OCI-LY3 (cell line): ENCODE results near the gene ATP8A2.

Experiments used
- H2AFZ ChIP-seq: fragments of 200-600, 300-600 bp; shearing (Covaris generic); 2 replicates; pipeline ENCODE4 v1.6.0; 2014; ENCODE audit warnings: antibody characterized with exemption, low read depth, low read length
- H3K27ac ChIP-seq: fragments of 200-600, 300-600 bp; sonication (generic); 2 replicates; pipeline ENCODE4 v1.5.1; 2014; ENCODE audit warnings: mild to moderate bottlenecking, low read length, moderate library complexity, mixed read lengths
- H3K27me3 ChIP-seq: fragments of 200-600, 300-600 bp; sonication (generic); 2 replicates; pipeline ENCODE4 v1.6.1; 2014; ENCODE audit warnings: low read depth, low read length, mixed read lengths
- H3K36me3 ChIP-seq: fragments of 200-600, 300-600 bp; sonication (generic); replicated peaks from 2 replicates; pipeline ENCODE3; 2014; ENCODE audit warnings: low read depth, low read length, mixed read lengths
- H3K4me1 ChIP-seq: fragments of 300-600, 200-600 bp; sonication (generic); 2 replicates; pipeline ENCODE4 v1.6.1; 2014; ENCODE audit warnings: low read length, mixed read lengths
- H3K4me2 ChIP-seq: fragments of 200-600, 300-600 bp; sonication (generic); 2 replicates; pipeline ENCODE4 v1.6.1; 2014; ENCODE audit warnings: low read length, mixed read lengths
- H3K4me3 ChIP-seq: fragments of 300-600, 200-600 bp; sonication (generic); 2 replicates; pipeline ENCODE4 v1.5.1; 2014; ENCODE audit warnings: antibody characterized with exemption, mild to moderate bottlenecking, low read length, moderate library complexity
- H3K79me2 ChIP-seq: fragments of 300-600, 200-600 bp; shearing (Covaris generic); 2 replicates; pipeline ENCODE4 v1.6.1; 2014; ENCODE audit warnings: mild to moderate bottlenecking, low read length, mixed read lengths
- H3K9ac ChIP-seq: fragments of 300-600, 200-600 bp; shearing (Covaris generic); 2 replicates; pipeline ENCODE4 v1.6.0; 2014; ENCODE audit warnings: mild to moderate bottlenecking, low read length, moderate library complexity
- H3K9me3 ChIP-seq: fragments of 200-600, 300-600 bp; shearing (Covaris generic); 2 replicates; pipeline ENCODE4 v1.6.1; 2014; ENCODE audit warnings: low read length, mixed read lengths; ENCODE audit not compliant: insufficient read depth
- H4K20me1 ChIP-seq: fragments of 200-600, 300-600 bp; sonication (generic); 2 replicates; pipeline ENCODE4 v1.6.1; 2016; ENCODE audit warnings: low read length, mixed read lengths; ENCODE audit not compliant: insufficient read depth
- CTCF ChIP-seq: fragments of 200-600, 300-600 bp; sonication (generic); IDR thresholded peaks from 2 replicates; pipeline ENCODE4 v1.5.1; 2014; ENCODE audit warnings: antibody characterized with exemption, low read length, low read depth
- EZH2phosphoT487 ChIP-seq: fragments of 200-600 bp; shearing (Covaris generic); IDR thresholded peaks from 2 replicates; pipeline ENCODE4 v1.6.1; 2018; ENCODE audit warnings: antibody characterized with exemption, mixed run types, low read depth

Gene ATP8A2

GRCh38 chr13:25752957-25753551 is 381.3 kb downstream of the ATP8A2 start:
- TF ChIP-seq CTCF (no peak), EZH2phosphoT487 (no peak)
- Histone ChIP-seq H3K4me2 (no peak overlapping the region), H3K4me1 (peaks cover 12% of the 10 kb centered on the region), H3K9me3 (0 out of 2 replicates have a peak, but pooled peaks cover 3% of the 10 kb centered on the region), H3K79me2 (no peaks in the 10 kb centered on the region), H3K27ac (no peak overlapping the region), H4K20me1 (no peaks in the 10 kb centered on the region), H3K36me3 (peaks cover 3% of the 10 kb centered on the region), H3K27me3 (0 out of 2 replicates have a peak, but pooled peaks cover 3% of the 10 kb centered on the region), H3K4me3 (no peak overlapping the region), H3K9ac (no peak overlapping the region), H2AFZ (no peak overlapping the region)

- Histone ChIP-seq H3K9ac (no peak overlapping the region), H3K4me3 (no peak overlapping the region), H3K79me2 (no peaks in the 10 kb centered on the region), H3K36me3 (peaks cover 3% of the 10 kb centered on the region), H3K4me1 (peaks cover 12% of the 10 kb centered on the region), H3K4me2 (no peak overlapping the region), H4K20me1 (no peaks in the 10 kb centered on the region), H2AFZ (no peak overlapping the region), H3K9me3 (0 out of 2 replicates have a peak, but pooled peaks cover 3% of the 10 kb centered on the region), H3K27ac (no peak overlapping the region), H3K27me3 (0 out of 2 replicates have a peak, but pooled peaks cover 3% of the 10 kb centered on the region)
- TF ChIP-seq CTCF (no peak), EZH2phosphoT487 (no peak)
Measured at GRCh38 chr13:25753976-25754375, 382.2 kb downstream of the ATP8A2 start.

DNA sequence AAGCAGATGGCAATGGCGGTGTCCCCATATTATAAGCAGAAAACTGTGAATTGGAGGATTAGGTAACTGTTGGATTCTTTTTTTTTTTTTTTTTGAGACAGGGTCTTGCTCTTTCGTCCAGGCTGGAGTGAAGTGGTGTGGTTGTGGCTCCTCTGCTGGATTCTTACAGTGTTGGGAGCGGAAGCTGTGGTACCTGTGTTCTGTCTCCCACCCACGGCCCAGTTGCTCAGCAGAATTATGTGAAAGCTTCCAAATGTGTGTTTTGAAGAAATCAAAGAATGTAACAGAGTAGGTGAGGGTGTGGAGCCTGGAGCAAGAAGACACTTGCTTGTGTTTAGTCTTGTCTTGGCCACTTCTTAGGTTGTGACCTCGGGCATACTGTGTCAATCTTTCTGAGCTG is 384.5 kb downstream of the ATP8A2 start:
- no peak for TF ChIP-seq CTCF
- no peak for TF ChIP-seq EZH2phosphoT487
- Histone ChIP-seq H2AFZ (no peak overlapping the region), H3K79me2 (no peaks in the 10 kb centered on the region), H3K9me3 (no peaks in the 10 kb centered on the region), H3K27me3 (0 out of 2 replicates have a peak, but pooled peaks cover 3% of the 10 kb centered on the region), H3K27ac (no peak overlapping the region), H4K20me1 (no peaks in the 10 kb centered on the region), H3K4me3 (no peak overlapping the region), H3K36me3 (no peaks in the 10 kb centered on the region), H3K4me1 (no peaks in the 10 kb centered on the region), H3K4me2 (no peak overlapping the region), H3K9ac (no peak overlapping the region)

DNA sequence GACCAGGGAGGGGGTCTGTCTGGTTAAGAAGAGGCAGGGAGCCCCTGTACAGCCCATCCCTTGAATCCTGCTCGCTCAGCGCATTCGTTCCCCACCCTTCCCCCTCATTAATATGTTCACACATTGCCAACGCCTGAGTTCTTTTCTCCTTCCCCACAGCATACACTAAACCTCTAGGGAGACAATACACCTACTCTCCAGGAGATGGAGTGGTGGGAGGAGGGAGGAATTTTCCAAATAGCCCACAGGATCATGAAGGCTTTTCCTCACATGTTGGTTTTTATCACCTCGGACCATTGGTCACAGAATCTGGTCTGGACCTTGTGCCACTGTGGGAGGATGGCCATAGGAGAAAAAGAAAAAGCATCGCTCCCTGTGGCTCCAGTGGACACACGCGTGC is 385.1 kb downstream of the ATP8A2 start:
- Histone ChIP-seq H3K9ac (no peak overlapping the region), H3K27me3 (0 out of 2 replicates have a peak, but pooled peaks cover 3% of the 10 kb centered on the region), H3K36me3 (no peaks in the 10 kb centered on the region), H3K4me3 (no peak overlapping the region), H3K79me2 (no peaks in the 10 kb centered on the region), H4K20me1 (no peaks in the 10 kb centered on the region), H3K9me3 (no peaks in the 10 kb centered on the region), H3K27ac (no peak overlapping the region), H3K4me2 (no peak overlapping the region), H3K4me1 (no peaks in the 10 kb centered on the region), H2AFZ (no peak overlapping the region)
- TF ChIP-seq CTCF (no peak), EZH2phosphoT487 (no peak)
